GM12892 (cell line): ENCODE measurements around the gene ZNF174.

ENCODE experiments used
- POLR2A ChIP-seq: IDR thresholded peaks from 2 replicates; pipeline ENCODE4 v1.6.1; 2011; ENCODE audit warnings: low read depth, low read length, control low read depth
- POLR2AphosphoS5 ChIP-seq: IDR thresholded peaks from 2 replicates; pipeline ENCODE4 v1.6.1; 2011; ENCODE audit warnings: low read depth, low read length, control low read depth
- TAF1 ChIP-seq: IDR thresholded peaks from 2 replicates; pipeline ENCODE4 v1.6.1; 2011; ENCODE audit warnings: low read depth, mild to moderate bottlenecking, control low read depth, low read length, borderline replicate concordance

GRCh38 chr16:3434373-3434772 lies 33.4 kb downstream of the ZNF174 start:
- TF ChIP-seq POLR2A (no peak), POLR2AphosphoS5 (no peak), TAF1 (no peak)
